GM12865 (cell line): Measurements from ENCODE around the gene ZNF398.

ENCODE experiments used
- DNase-seq: peaks from one replicate; pipeline ENCODE4 v3.0.0; 2010; ENCODE audit warnings: low read depth
- H3K4me3 ChIP-seq: 2 replicates; pipeline ENCODE4 v1.5.1; 2011; ENCODE audit warnings: mild to moderate bottlenecking, low read depth, low read length, control low read depth
- TF ChIP-seq, protein P1 (sequence below): IDR thresholded peaks from 2 replicates; pipeline ENCODE4 v1.5.1; 2011; ENCODE audit warnings: low read length, control low read depth, low read depth, inconsistent platforms; ENCODE audit not compliant: insufficient read depth; ENCODE audit errors: missing control alignments

Gene ZNF398

DNA sequence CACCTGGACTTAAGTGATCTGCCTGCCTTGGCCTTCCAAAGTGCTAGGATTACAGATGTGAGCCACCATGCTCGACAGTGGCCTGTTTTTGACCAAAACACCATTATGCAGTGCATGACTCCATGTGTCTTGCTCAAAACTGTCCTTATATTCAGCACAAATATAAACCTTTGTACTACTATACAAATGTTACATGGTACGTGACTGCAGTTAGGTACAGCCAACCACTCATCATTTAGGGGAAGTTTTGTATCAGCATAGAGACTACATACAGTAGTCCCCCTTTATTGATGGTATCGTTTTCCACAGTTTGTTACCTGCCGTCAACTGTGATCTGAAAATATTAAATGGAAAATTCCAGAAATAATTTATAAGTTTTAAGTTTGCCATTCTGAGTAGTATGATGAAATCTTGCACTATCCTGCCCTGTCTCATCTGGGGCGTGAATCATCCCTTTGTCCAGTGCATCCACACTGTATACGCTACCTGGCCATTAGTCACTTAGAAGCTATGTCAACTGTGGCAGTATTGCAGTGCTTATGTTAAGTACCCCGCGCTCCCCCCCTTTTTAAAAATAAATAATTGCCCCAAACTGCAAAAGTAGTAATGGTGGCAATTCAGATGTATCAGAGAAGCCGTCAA is 24.8 kb downstream of the ZNF398 start:
- TF ChIP-seq, protein P1, sequence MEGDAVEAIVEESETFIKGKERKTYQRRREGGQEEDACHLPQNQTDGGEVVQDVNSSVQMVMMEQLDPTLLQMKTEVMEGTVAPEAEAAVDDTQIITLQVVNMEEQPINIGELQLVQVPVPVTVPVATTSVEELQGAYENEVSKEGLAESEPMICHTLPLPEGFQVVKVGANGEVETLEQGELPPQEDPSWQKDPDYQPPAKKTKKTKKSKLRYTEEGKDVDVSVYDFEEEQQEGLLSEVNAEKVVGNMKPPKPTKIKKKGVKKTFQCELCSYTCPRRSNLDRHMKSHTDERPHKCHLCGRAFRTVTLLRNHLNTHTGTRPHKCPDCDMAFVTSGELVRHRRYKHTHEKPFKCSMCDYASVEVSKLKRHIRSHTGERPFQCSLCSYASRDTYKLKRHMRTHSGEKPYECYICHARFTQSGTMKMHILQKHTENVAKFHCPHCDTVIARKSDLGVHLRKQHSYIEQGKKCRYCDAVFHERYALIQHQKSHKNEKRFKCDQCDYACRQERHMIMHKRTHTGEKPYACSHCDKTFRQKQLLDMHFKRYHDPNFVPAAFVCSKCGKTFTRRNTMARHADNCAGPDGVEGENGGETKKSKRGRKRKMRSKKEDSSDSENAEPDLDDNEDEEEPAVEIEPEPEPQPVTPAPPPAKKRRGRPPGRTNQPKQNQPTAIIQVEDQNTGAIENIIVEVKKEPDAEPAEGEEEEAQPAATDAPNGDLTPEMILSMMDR = no peak
- H3K4me3 ChIP-seq = no peak overlapping the region
- DNase-seq = no peak

DNA sequence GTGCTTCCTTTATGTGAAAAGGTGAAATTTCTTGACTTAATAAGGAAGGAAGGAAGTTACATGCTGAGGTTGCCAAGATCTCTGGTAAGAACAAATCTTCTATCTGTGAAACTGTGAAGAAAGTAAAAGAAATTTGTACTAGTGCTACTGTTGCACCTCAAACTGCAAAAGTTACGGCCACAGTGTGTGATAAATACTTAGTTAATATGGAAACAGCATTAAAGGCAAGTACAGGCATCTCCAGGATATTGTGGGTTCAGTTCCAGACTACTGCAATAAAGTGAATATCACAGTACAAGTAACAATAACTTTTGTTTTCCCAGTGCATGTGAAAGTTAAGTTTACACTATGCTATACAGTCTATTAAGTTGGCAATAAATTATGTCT is 25.3 kb downstream of the ZNF398 start:
- TF ChIP-seq, protein P1 = no peak
- no peak overlapping the region for H3K4me3 ChIP-seq
- no peak for DNase-seq

DNA sequence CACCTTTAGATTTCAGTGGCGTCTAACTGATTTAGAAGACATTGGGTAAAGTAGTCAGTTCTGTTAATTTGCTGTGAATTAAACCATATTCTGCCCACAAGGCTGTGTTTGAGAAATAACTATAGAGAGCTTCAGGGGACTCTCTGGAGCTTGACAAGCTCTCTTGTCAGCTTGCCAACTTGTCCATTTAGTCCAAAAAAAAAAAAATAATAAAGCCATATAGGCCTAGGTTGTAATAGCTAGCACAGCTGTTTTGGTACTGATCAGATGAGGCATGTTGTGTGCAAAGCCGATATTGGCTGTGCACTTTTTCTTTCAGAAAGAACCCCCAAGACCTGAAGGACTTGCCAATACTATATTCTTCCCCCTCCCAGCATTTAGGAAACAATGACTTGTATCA is 27.9 kb downstream of the ZNF398 start:
- no peak for DNase-seq
- TF ChIP-seq, protein P1 = no peak
- no peak overlapping the region for H3K4me3 ChIP-seq

DNA sequence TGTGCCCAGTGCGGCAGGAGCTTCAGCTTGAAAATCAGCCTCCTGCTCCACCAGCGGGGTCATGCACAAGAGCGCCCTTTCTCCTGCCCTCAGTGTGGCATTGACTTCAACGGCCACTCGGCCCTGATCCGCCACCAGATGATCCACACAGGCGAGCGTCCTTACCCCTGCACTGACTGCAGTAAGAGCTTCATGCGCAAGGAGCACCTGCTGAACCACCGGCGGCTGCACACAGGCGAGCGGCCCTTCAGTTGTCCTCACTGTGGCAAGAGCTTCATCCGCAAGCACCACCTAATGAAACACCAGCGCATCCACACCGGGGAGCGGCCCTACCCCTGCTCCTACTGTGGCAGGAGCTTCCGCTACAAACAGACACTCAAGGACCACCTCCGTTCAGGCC is 32.0 kb downstream of the ZNF398 start:
- no peak for DNase-seq
- no peak overlapping the region for H3K4me3 ChIP-seq
- TF ChIP-seq, protein P1 = no peak

DNA sequence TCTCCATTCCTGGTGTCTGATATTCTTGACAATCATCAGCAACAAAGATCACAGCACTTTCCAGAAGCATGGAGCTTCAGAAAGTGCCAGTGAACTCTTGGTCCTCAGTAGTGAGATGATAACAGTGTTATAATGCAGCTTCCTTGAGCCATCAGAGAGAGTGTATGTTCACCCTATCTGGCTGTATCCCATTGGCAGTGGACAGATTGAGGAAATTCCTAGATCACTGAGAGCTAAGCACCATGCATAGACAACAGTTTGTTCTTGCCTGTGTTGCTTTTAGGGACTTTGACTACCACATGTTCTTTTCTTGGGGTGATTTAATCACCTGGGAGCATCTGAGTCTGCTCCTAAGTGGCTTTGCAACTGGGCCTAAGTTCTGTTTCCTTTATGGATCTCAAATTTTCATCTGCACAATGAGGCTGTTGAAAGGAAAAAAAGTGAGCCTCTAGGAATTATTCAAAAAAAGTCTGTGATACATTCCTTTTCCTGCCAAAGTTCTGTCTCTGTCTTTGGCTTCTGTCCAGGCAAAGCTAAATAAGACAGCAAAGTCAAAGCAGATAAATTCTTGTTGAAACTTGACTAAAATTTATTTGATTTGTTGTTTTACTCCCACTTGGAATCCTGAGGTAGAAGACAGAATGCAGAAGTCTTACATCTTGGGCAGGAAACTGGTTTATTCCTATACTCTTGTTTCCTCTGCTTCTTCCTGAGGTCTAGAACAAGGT is 33.6 kb downstream of the ZNF398 start:
- TF ChIP-seq, protein P1 = no peak
- no peak overlapping the region for H3K4me3 ChIP-seq
- no peak for DNase-seq

DNA sequence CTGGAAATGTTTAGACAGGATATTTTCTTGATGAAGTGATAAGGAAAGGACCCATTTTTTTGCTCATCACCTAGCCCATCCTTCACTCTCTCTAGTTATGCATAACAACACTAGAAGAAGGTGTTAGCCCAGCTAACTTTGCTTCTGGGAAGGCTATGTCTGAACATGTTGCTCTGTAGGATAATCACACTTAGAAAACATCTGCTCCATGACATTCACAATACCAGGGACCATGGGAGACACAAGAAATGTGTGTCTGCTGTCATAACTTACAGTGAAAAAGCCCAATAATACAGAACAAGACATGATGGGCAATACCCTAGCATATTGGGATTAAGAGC is 34.2 kb downstream of the ZNF398 start:
- DNase-seq = no peak
- TF ChIP-seq, protein P1 = no peak
- no peak overlapping the region for H3K4me3 ChIP-seq

DNA sequence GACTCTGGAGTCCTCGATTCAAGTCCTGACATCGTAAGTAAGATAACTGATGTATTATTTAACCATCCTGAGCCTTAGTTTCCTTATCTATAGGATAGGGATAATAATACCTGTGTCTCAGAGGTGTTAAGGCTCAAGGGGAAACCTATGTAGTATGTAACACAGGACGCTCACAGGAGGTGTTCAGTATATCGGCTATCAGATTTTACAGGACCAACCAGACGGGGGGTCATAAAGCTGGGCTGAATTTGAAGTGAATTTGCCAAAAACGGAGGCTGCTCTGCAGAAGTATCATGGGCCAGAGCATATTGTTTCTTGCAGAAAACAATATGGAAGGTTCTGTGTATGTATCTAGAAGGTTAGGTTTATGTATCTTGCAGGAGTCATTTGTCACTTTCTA is 37.0 kb downstream of the ZNF398 start:
- TF ChIP-seq, protein P1 = no peak
- no peak overlapping the region for H3K4me3 ChIP-seq
- no peak for DNase-seq
